HG03342 (cell line): ENCODE results near the gene CCDC188.

Source experiments
- ATAC-seq: cut with Tn5 transposase; IDR thresholded peaks from one replicate; pipeline ENCODE4 v1.9.1; 2021; ENCODE audit warnings: mild to moderate bottlenecking, moderate library complexity; ENCODE audit not compliant: unreplicated experiment

The CCDC188 gene

GRCh38 chr22:20108757-20109230, 42.1 kb downstream of the CCDC188 start:
- no peak for ATAC-seq

- no peak for ATAC-seq
Observed at GRCh38 chr22:20107951-20108756, 42.7 kb downstream of the CCDC188 start.

GRCh38 chr22:20107471-20107901, 43.4 kb downstream of the CCDC188 start:
- ATAC-seq = no peak

DNA sequence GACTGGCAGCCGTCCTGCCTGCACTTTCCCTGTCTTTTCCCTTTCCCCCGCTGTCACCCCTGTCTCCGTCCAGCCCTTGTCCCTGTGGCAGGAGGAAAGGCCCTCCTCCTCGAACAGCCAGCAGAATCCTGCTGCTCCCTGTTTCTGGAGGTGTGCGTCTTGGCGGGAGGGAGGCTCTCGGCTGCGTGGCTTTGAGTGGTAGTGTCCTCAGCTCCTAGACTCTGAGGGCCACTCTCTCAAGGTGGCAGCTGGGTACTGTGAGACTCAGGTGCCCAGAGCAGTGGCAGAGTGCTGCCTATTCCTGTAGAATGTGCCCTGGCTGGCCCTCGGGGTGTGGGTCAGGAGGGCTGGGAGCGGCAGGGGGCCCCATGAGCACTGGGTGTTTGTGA, 44.0 kb downstream of the CCDC188 start:
- no peak for ATAC-seq

DNA sequence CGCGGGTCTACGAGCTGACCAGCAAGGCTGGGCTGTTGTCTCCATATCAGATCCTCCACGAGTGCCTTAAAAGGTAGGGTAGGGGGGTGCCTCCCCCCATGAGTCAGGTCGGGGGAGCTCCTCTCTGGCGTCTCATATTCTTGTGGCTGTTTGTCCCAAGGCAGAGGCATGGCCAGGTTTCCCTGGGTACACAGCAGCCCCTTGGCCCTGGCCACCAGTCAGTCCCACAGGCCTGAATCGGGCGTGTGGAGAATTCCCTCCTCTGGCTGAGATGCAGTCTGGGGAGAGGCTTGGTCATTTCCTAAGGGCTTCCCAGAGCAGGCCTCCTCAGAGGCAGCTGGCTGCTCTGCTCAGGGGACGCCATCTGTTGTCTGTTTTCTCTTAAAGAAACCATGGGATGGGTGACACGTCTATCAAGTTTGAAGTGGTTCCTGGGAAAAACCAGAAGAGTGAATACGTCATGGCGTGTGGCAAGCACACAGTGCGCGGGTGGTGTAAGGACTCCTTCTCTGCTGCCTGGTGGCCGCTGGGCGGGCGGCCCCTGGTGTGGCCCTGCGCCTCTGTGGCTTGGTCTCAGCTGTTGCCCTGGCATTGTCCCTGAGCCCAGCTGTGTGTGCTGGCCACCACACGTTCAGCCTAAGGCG, 44.5 kb downstream of the CCDC188 start:
- ATAC-seq = no peak

GRCh38 chr22:20105456-20106204, 45.2 kb downstream of the CCDC188 start:
- no peak for ATAC-seq

- ATAC-seq = no peak
Observed at GRCh38 chr22:20102203-20102780, 48.6 kb downstream of the CCDC188 start.

- ATAC-seq = no peak
Observed at GRCh38 chr22:20101638-20102037, 49.2 kb downstream of the CCDC188 start.

GRCh38 chr22:20099099-20099711, 51.6 kb downstream of the CCDC188 start:
- no peak for ATAC-seq
